Kidney tubule cell (primary cell): ENCODE results near the gene CELF5.

Source experiments
- DNase-seq: peaks from one replicate; pipeline ENCODE4 v3.0.0-alpha.2; 2018; ENCODE audit warnings: low spot score

The CELF5 gene

GRCh38 chr19:3344608-3345598 is 120.4 kb downstream of the CELF5 start:
- no peak for DNase-seq

DNA sequence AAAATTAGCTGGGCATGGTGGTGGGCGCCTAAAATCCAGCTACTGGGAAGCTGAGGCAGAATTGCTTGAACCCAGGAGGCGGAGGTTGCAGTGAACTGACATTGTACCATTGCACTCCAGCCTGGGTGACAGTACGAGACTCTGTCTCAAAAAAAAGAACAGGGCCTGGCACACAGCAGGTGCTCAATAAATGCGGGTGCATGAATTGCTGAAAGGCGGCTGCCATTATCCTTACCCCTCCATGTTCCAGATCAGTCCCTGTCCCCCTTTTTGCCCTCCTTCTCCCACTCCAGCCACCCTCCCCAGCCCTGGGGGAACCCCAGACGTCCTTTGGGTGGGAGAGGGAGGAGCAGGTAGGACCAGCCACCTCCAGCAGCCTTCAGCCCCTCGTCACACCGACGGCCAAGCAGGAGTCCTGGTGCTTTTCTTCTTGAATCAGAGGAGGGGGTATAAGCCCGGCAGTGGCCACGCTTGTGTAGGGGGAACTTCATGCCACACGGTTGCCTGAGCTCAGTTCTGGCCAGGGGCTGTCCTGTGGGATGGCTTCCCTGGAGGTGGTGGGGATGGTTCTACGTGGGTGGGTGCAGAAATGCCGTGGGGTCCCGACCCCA is 121.5 kb downstream of the CELF5 start:
- no peak for DNase-seq
